K562 (cell line): Measurements from ENCODE around the gene KNTC1. TPM values are rescaled to one million over a fixed set of nuclear protein-coding genes. Genes with fewer than 3 reads are reported as not detected.

Source experiments
- ATAC-seq: fragments of 200-7000 bp; cut with Tn5 transposase; 3 replicates; pipeline ENCODE4 v1.9.1; 2020; ENCODE audit warnings: moderate library complexity
- BruUV-seq: library from RNA; stranded (reverse); fragments of 400-500 nt; replicated peaks from 2 replicates; lab custom pipeline; 2021; lab: Mats Ljungman, UMichigan
- CTCF ChIA-PET: fragments of 300-600 bp; formaldehyde crosslinking; extraction: SDS; loops from one replicate; lab custom pipeline; 2021; ENCODE audit warnings: low intra/inter-chr PET ratio; lab: Yijun Ruan, JAX
- POLR2A ChIA-PET: fragments of 300-600, 350-650 bp; sonication (Branson Sonifier 250); formaldehyde crosslinking; extraction: SDS; loops from one replicate; lab custom pipeline; 2021; ENCODE audit warnings: antibody characterized with exemption, inconsistent platforms; lab: Yijun Ruan, JAX
- DNase-seq, 4 experiments: peaks; one replicate each; pipeline versions ENCODE4 v3.0.0 to v3.0.0-alpha.2; 2011 to 2018; ENCODE audit warnings: low spot score in 3 of 4, mixed read lengths in 3 of 4; ENCODE audit errors: extremely low read depth in 1 of 4
- FAIRE-seq: peaks from 2 replicates; lab custom pipeline; 2011; peaks lifted over from hg19 to GRCh38; lab: Jason Lieb, UNC
- H2AFZ ChIP-seq: 2 replicates; pipeline ENCODE4 v1.6.0; 2011; ENCODE audit warnings: low read depth, low read length, control low read depth, inconsistent platforms
- H3K27ac ChIP-seq: fragments of 200-600 bp; 3 replicates; pipeline ENCODE4 v1.8.0; 2011; ENCODE audit warnings: low read depth, mild to moderate bottlenecking, control low read depth, inconsistent platforms, low read length, moderate library complexity, mixed read lengths; ENCODE audit errors: extremely low read depth
- H3K27me3 ChIP-seq, 2 experiments: fragments of 300-600 bp in 1 of 2; 2 replicates in 1 of 2; 3 replicates in 1 of 2; pipeline versions ENCODE4 v1.6.0 to v1.8.0; 2011; ENCODE audit warnings: inconsistent platforms in 2 of 2, low read length in 2 of 2, mild to moderate bottlenecking in 1 of 2, mixed read lengths in 1 of 2, moderate library complexity in 1 of 2; ENCODE audit not compliant: control insufficient read depth in 2 of 2, insufficient read depth in 2 of 2
- H3K36me3 ChIP-seq: fragments of 300-600 bp; 3 replicates; pipeline ENCODE4 v1.8.0; 2011; ENCODE audit warnings: mild to moderate bottlenecking, low read length, inconsistent platforms; ENCODE audit not compliant: control insufficient read depth, insufficient read depth
- H3K4me1 ChIP-seq, 2 experiments: fragments of 200-600 bp in 1 of 2; replicated peaks in 1 of 2; 2 replicates in 1 of 2; 3 replicates in 1 of 2; pipeline versions ENCODE4 v1.5.1 to v1.8.0; 2011; ENCODE audit warnings: inconsistent platforms in 2 of 2, low read length in 2 of 2, mild to moderate bottlenecking in 1 of 2, mixed read lengths in 1 of 2, moderate library complexity in 1 of 2; ENCODE audit not compliant: control insufficient read depth in 2 of 2, insufficient read depth in 2 of 2
- H3K4me2 ChIP-seq: 2 replicates; pipeline ENCODE4 v1.6.1; 2011; ENCODE audit warnings: low read length, control low read depth, inconsistent platforms, mixed read lengths; ENCODE audit not compliant: insufficient read depth
- H3K4me3 ChIP-seq: fragments of 200-600 bp; sonication (generic), shearing (Covaris generic); 2 replicates; pipeline ENCODE4 v1.5.1; 2016; ENCODE audit warnings: control low read depth, inconsistent platforms
- H3K79me2 ChIP-seq: fragments of 200-600 bp; 3 replicates; pipeline ENCODE4 v1.8.0; 2011; ENCODE audit warnings: low read length, inconsistent platforms; ENCODE audit not compliant: control insufficient read depth, insufficient read depth
- H3K9ac ChIP-seq, 2 experiments: 2 replicates each; pipeline versions ENCODE4 v1.6.0 to v1.6.1; 2011; ENCODE audit warnings: low read depth in 2 of 2, low read length in 2 of 2, control low read depth in 1 of 2, inconsistent platforms in 1 of 2, mild to moderate bottlenecking in 1 of 2, mixed read lengths in 1 of 2; ENCODE audit not compliant: insufficient read depth in 1 of 2
- H3K9me1 ChIP-seq: one replicate; pipeline ENCODE4 v1.6.0; 2011; ENCODE audit warnings: inconsistent platforms, mild to moderate bottlenecking, low read length, moderate library complexity; ENCODE audit not compliant: control insufficient read depth, insufficient read depth
- H3K9me3 ChIP-seq: replicated peaks from 2 replicates; pipeline ENCODE4 v1.5.1; 2011; ENCODE audit warnings: low read depth, low read length, inconsistent platforms; ENCODE audit not compliant: control insufficient read depth, insufficient read depth
- H4K20me1 ChIP-seq: replicated peaks from 2 replicates; pipeline ENCODE4 v1.6.1; 2011; ENCODE audit warnings: low read length, inconsistent platforms, mixed read lengths; ENCODE audit not compliant: control insufficient read depth, insufficient read depth
- CBX8 ChIP-seq: fragments of 200-600 bp; sonication (generic); IDR thresholded peaks from 2 replicates; pipeline ENCODE4 v1.6.1; 2012; ENCODE audit warnings: borderline replicate concordance, mixed run types, low read depth, mild to moderate bottlenecking, moderate library complexity, mixed read lengths, low read length, control low read depth, inconsistent platforms; ENCODE audit not compliant: poor library complexity, severe bottlenecking; ENCODE audit errors: extremely low read depth
- NCOR1 ChIP-seq: fragments of 450-650 bp; IDR thresholded peaks from 2 replicates; pipeline ENCODE4 v1.6.1; 2016; ENCODE audit warnings: mild to moderate bottlenecking, moderate library complexity
- RCOR1 ChIP-seq, 2 experiments: IDR thresholded peaks; 2 replicates each; pipeline ENCODE4 v1.6.1; 2012; ENCODE audit warnings: low read depth in 2 of 2, low read length in 2 of 2, borderline replicate concordance in 1 of 2, improper control_type of control experiment in 1 of 2
- SMARCA5 ChIP-seq: fragments of 450-650 bp; IDR thresholded peaks from 2 replicates; pipeline ENCODE4 v1.6.1; 2016
- XRCC3 ChIP-seq: fragments of 450-650 bp; IDR thresholded peaks from 2 replicates; pipeline ENCODE4 v1.6.1; 2017; ENCODE audit warnings: mild to moderate bottlenecking, moderate library complexity
- ZNF12 ChIP-seq: sonication (generic); formaldehyde crosslinking; IDR thresholded peaks from 2 replicates; pipeline ENCODE4 v1.4.0; 2020; ENCODE audit warnings: mild to moderate bottlenecking, missing genetic modification reagents
- ZNF143 ChIP-seq: sonication (generic); formaldehyde crosslinking; IDR thresholded peaks from 2 replicates; pipeline ENCODE4 v1.9.0; 2022; ENCODE audit warnings: mild to moderate bottlenecking, missing genetic modification reagents
- WGBS: fragments of 100-300 bp; shearing (Covaris generic); methylation state at CpG from one replicate; pipeline ENCODE4 v1.1.6; 2016; ENCODE audit warnings: low coverage, mixed read lengths; ENCODE audit not compliant: insufficient coverage; ENCODE audit errors: missing lambda C conversion rate; 5-methylcytosine and 5-hydroxymethylcytosine counted together
- in situ Hi-C: fragments of 300-500 bp; cut with MboI; formaldehyde crosslinking; loops from 4 replicates; pipeline ENCODE4 v1.15.0; 2018; ENCODE audit warnings: inconsistent platforms, mixed read lengths
- intact Hi-C: fragments of 100-400 bp; cut with micrococcal nuclease; formaldehyde crosslinking; loops from 2 replicates; pipeline ENCODE4 v1.14.2; 2022
- polyA plus RNA-seq, 8 experiments: library from polyadenylated mRNA; depleted of rRNA in 4 of 8; stranded (reverse) in 5 of 8; unstranded in 3 of 8; fragments of >200 nt; fragmentation: Nextera tagmentation in 2 of 8; fragmentation: Illumina TruSeq in 1 of 8; extraction: Ambion mirVana in 2 of 8; extraction: Trizol in 1 of 8; gene quantifications; 2 replicates each; pipeline versions ENCODE4 v1.2.1 to v1.2.3, GENCODE V29; 2011 to 2014; ENCODE audit warnings: inconsistent platforms in 1 of 8, missing spikeins in 1 of 8
- total RNA-seq, 7 experiments: library from RNA; depleted of rRNA in 6 of 7; stranded (reverse); fragments of >200 nt in 6 of 7; fragmentation: Illumina TruSeq in 2 of 7; extraction: Trizol in 2 of 7; gene quantifications; 2 replicates each; pipeline versions ENCODE4 v1.2.1 to v1.2.3, GENCODE V29; 2011 to 2021; ENCODE audit warnings: low replicate concordance in 1 of 7
- TF ChIP-seq, protein P1 (sequence below): fragments of 450-650 bp; IDR thresholded peaks from 2 replicates; pipeline ENCODE4 v1.6.1; 2017; ENCODE audit warnings: antibody characterized with exemption

The KNTC1 gene
- total and polyA plus RNA-seq, 9 of the 15 experiments (the other 6 are each of a cell fraction or from before 2014, with no cell fraction given) = 38.9 to 135 (median 99.6) TPM

DNA sequence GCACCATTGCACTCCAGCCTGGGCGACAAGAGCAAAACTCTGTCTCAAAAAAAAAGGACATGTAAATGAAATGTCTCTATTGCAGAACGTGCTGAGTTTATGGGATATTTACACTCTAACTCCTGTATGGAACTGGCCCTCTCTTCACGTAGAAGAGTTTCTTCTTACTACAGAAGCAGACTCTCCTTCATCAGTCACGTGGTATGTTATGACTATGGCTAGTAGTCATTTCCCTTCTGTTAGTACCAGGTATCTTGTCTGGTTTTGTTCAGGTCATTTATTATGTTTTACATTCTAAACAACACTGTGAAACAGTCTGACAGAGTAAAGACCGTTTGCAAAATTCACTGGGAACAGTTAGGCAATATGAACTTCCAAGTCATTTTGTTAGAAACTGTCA is 20.3 kb downstream of the KNTC1 start:
- Histone ChIP-seq H2AFZ (no peak overlapping the region), H3K27me3 (no peaks in the 10 kb centered on the region), H4K20me1 (no peaks in the 10 kb centered on the region), H3K4me2 (no peak overlapping the region), H3K27ac (no peak overlapping the region), H3K9me1 (no peaks in the 10 kb centered on the region), H3K79me2 (no peaks in the 10 kb centered on the region), H3K36me3 (peaks cover 87% of the 10 kb centered on the region), H3K9me3 (no peaks in the 10 kb centered on the region), H3K4me3 (no peak overlapping the region), H3K9ac (no peak overlapping the region), H3K4me1 (no peaks in the 10 kb centered on the region)
- WGBS = 82% methylated on average over 5 of the region's 5 CpGs
- no peak for TF ChIP-seq XRCC3
- no peak for TF ChIP-seq ZNF12
- no peak for TF ChIP-seq RCOR1 (IDR thresholded peaks at IDR 0.05; ENCODE audit: borderline replicate concordance in 1 of 2, low read depth in 2 of 2, low read length in 2 of 2)
- TF ChIP-seq ZNF143 (CRISPR knock-in tag) = no peak
- TF ChIP-seq CBX8 = no peak
- TF ChIP-seq, protein P1, sequence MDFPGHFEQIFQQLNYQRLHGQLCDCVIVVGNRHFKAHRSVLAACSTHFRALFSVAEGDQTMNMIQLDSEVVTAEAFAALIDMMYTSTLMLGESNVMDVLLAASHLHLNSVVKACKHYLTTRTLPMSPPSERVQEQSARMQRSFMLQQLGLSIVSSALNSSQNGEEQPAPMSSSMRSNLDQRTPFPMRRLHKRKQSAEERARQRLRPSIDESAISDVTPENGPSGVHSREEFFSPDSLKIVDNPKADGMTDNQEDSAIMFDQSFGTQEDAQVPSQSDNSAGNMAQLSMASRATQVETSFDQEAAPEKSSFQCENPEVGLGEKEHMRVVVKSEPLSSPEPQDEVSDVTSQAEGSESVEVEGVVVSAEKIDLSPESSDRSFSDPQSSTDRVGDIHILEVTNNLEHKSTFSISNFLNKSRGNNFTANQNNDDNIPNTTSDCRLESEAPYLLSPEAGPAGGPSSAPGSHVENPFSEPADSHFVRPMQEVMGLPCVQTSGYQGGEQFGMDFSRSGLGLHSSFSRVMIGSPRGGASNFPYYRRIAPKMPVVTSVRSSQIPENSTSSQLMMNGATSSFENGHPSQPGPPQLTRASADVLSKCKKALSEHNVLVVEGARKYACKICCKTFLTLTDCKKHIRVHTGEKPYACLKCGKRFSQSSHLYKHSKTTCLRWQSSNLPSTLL = no peak
- no peak for TF ChIP-seq NCOR1
- no peak for TF ChIP-seq SMARCA5
- FAIRE-seq (no peak), DNase-seq (no peak), ATAC-seq (no peak)
- intact Hi-C loops (no loop called here), in situ Hi-C loops (no loop called here)
- BruUV-seq = no TSS peak
- POLR2A ChIA-PET = interaction anchor here (0.6 to 0.9 kb wide), 3 partner anchors 10 to 21 kb away, joined by 3 to 7 read pairs (median 3); partner anchors contain the start of genes KNTC1 and RSRC2
- CTCF ChIA-PET = no interaction called here
